NCI-H1092 (cell line): ENCODE measurements around the gene SERPINB6.
"Not testable (repeated sequence)": the region's sequence is repeated elsewhere in the genome, so short reads cannot be mapped to it uniquely, and the experiment has no call there.

ENCODE experiments used
- DNase-seq: peaks from one replicate; lab custom pipeline; 2025; lab: John Stamatoyannopoulos, UW

SERPINB6 gene

GRCh38 chr6:2977799-2978590, 6.6 kb upstream of the SERPINB6 start:
- DNase-seq: no peak

GRCh38 chr6:2977290-2977689, 5.9 kb upstream of the SERPINB6 start:
- no peak for DNase-seq

DNA sequence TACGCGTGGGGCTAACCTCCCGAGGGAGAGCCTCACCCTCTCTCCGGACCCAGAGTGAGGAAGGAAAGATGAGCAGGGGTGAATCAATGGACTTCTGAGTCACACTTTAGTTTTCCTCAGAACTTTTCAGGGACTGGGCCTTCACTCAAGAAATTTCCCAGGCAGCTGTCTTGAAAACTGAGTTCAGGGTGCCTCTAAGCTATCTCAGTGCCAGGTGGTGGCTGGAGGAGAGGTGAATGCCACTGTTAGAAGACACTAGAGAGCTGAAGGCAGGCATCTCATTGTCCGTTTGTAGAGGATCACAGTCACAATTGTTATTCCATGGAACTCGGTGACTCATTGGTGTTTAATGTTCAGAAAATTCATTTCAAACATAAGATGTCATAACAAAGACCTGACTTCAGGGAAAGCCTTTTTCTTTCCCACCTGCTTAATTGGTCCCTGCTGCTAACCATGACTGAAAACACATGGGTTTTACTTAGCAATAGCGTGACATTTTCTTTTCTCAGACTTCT, 5.3 kb upstream of the SERPINB6 start:
- no peak for DNase-seq

GRCh38 chr6:2976060-2976459, 4.7 kb upstream of the SERPINB6 start:
- no peak for DNase-seq

GRCh38 chr6:2973676-2974075, 2.3 kb upstream of the SERPINB6 start:
- no peak for DNase-seq

DNA sequence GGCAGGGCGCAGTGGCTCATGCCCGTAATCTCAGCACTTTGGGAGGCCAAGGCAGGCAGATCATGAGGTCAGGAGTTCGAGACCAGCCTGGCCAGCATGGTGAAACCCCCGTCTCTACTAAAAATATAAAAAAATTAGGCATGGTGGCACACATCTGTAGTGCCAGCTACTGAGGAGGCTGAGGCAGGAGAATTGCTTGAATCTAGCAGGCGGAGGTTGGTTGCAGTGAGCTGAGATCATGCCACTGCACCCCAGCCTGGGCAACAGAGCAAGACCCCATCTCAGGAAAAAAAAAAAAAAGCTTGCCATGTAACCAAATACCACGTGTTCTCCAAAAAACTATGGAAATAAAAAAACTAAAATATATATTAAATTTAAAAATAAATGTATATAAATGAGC, 1.8 kb upstream of the SERPINB6 start:
- DNase-seq: not testable (repeated sequence)

DNA sequence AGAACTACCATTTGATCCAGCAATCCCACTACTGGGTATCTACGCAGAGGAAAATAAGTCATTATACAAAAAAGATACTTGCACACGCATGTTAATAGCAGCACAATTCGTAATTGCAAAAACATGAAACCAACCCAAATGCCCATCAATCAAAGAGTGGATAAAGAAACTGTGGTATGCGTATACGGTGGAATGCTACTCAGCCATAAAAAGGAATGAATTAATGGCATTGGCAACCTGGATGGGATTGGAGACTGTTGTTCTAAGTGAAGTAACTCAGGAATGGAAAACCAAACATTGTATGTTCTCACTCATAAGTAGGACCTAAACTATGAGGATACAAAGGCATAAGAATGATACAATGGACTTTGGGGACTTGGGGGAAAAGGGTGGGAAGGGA, 1.3 kb upstream of the SERPINB6 start:
- not testable (repeated sequence) for DNase-seq

DNA sequence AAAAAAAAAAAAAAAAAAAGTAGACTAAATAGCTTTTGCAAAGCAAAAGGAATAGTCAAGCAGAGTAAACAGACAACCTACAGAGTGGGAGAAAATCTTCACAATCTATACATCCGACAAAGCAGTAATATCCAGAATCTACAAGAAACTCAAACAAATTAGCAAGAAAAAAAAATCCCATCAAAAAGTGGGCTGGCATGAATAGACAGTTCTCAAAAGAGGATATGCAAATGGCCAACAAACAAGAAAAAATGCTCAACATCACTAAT, 786 bp upstream of the SERPINB6 start:
- DNase-seq: not testable (repeated sequence)

DNA sequence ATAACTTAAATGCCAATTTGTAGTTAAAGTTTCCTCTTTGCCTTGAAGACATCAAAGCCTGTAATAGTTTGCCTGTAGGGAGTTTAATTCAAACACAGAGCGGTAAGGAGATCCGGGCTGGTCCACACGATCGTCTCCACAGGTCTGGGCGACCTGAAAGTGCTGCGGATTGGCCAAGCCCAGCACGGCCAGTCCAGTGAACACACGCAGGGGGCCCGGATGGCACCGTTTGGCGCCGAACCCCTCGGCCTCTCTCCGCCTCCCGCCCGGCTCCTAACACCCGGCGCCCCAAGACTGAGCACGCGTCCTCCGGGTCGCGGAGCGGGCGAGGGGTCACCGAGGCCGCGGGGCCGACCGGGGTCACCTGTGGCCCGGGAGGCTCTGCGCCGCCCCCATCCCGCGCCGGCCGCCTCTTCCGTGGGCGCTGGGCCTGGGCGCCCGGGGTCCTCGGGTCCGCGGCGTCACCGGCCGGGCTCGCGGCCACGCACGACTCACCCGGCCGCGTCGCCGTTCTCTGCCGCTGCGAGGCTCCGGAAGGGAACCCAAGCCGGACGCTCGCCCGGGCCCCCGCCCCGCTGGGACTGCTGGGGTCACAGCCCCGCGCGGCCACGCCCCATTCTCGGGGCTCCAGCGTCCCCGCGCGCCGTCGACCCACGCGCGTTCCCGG, 481 bp downstream of the SERPINB6 start:
- DNase-seq: no peak

GRCh38 chr6:2970034-2970685, 1.2 kb downstream of the SERPINB6 start:
- no peak for DNase-seq

DNA sequence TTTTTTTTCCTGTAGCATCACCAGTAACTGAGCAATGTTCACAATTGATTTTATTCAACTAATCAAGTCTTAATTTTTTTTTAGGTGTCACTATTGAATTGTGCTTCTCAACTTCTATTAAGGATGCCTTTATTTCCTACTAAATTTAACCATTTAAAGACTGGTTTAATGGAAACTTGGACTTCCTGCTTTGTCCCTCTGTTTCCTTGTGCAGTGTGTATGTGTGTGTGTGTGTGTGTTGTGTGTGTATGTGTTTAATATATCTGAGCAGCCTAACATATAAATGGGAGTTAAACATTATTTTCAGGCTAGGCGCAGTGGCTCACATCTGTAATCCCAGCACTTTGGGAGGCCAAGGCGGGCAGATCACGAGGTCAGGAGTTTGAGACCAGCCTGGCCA, 1.8 kb downstream of the SERPINB6 start:
- no peak for DNase-seq

DNA sequence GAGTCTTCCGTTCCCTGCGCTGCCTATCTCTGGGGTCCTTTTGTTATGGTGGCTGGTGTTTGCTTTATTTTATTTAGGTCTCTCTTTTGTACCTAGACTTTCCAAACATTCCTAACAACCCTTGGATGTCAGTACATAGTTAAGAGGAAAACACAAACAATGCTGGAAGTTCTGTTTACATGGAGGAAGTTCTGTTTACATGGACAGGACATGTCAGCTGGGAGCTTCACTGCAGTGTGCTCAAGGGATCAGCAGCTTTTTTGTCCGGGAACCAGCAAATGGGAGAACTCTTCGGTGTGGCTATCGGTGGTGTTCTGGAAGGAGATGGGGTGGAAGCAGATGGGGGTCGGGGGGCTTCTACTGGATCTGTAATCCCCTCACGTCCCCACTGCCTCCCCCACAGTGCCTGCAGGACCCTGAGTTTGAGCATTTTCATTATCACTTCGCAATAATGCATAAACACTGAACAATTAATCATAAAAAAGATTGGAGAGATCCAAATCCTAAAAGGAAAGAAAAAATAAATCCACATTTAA, 2.7 kb downstream of the SERPINB6 start:
- no peak for DNase-seq

DNA sequence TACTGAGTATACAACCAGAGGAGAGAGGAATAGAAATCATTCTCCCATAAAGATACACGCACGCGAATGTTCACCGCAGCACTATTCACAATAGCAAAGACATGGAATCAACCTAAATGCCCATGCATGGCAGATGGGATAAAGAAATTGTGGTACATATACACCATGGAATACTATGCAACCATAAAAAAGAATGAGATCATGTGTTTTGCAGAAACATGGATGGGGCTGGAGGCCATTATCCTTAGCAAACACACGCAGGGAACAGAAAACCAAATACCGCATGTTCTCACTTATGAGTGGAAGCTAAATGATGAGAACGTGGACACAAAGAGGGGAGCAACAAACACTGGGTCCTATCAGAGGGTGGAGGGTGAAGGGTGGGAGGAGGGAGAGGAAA, 3.4 kb downstream of the SERPINB6 start:
- DNase-seq: no peak

DNA sequence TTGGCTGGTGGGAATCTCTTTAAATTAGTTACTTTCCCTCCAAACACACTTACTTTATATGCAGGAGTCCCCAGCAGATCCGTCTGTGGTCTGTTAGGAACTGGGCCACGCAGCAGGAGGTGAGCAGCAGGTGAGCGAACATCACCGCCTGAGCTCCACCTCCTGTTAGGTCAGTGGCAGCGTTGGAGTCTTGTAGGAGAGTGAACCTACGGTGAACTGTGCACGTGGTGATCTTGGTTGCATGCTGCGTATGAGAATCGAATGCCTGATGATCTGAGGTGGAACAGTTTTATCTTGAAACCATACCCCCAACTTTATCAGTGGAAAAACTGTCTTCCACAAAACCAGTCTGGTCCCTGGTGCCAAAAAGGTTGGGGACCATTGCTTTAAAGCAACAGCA, 5.0 kb downstream of the SERPINB6 start:
- no peak for DNase-seq

DNA sequence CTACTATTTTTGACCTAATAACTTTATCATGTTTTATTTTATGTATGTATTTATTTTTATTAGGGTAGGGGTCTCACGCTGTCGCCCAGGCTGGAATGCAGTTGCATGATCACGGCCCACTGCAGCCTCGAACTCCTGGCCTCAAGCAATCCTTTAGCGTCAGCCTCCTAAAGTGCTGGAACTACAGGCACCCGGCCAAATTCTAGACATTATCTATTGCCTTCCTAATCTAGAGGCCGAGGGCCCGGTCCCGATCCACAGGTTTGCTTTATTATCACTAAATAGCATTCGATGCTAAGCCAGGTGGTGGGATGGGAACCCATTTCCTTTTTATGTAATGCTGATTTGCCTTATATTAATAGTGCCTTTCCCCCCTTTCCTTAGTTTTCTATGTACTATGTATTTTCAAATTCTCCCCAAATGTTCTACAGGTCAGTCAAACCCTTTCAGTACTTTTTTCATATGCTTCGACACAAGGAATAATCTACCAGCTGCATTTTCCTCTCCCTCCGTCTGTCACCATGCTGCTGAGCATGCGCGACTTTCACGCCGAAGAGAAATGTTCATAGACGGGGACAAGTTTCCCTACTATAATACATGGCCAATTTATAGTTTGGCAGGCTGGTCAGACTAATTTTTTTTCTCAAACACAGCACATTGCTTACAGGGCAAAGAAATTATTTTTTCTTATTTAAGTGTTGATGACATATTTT, 6.4 kb downstream of the SERPINB6 start:
- no peak for DNase-seq

DNA sequence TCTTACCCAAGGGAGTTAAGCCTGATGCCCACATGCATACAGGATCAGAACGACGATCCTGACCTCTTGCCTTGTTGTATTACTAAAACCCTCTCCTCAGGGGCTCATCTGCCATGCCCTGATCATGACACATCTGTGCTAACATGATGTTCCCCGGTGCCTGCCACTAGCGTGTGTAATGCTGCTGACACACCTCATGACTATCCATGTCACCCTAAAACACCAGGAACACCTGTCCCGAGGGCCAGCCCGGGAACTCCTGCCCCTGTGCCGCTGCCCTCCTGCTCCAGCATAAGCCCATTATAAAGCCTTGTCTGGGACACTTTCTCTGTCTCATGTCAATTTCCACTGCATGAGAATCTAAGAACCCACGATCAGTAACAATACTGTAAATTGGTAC, 7.6 kb downstream of the SERPINB6 start:
- DNase-seq: no peak

DNA sequence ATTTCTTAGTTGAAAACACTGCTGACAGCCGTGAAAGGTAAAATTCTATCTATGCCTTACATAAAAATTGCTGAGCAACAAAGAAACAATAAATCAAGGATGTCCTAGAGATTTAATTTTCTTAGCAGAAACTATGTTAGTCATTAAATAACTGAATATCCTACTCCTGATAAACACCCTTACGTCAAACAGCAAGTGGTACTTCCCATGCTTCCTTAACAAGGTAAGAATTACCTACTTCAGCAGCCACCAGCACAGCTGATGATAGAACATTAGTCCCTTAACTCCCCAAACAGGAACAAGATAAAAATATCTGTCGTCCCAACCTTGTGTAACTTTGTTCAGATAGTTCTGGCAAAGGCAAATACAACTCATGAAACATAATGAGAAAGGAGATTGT, 8.7 kb downstream of the SERPINB6 start:
- no peak for DNase-seq

DNA sequence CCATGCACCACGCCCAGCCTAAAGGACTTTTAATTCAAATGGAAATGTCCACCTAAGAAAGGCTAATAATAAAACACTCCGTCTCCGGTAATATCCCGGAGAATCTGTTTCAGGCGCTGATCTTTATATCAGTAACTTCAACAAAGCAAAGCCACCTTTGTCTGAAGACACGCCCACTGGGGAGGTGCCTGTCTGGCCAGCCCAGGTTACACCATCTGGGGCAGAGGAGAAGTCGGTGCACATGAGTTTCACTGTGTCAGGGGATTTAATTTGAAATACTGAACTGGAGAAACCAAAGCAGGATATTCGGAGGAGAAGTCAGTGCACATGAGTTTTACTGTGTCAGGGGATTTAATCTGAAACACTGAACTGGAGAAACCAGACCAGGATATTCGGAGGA, 9.4 kb downstream of the SERPINB6 start:
- no peak for DNase-seq

GRCh38 chr6:2961506-2961905, 9.9 kb downstream of the SERPINB6 start:
- no peak for DNase-seq

DNA sequence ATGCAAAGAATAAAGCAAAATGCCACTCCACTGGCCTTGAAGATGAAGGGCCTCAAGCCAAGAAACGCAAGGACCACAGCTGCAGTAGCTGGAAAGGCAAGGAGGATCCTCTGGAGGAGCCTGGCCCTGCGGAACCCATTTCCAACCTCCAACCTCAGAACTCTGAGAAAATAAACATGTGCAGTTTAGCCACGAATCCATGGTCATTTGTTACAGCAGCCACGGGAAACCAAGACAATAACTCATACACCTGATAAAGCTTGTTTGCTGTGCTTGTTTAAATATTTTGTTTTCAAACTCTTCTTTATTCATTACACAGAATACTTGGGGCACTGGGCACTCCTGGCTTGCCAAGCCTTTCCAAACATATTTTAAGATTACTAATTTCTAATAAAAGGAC, 10.4 kb downstream of the SERPINB6 start:
- no peak for DNase-seq

DNA sequence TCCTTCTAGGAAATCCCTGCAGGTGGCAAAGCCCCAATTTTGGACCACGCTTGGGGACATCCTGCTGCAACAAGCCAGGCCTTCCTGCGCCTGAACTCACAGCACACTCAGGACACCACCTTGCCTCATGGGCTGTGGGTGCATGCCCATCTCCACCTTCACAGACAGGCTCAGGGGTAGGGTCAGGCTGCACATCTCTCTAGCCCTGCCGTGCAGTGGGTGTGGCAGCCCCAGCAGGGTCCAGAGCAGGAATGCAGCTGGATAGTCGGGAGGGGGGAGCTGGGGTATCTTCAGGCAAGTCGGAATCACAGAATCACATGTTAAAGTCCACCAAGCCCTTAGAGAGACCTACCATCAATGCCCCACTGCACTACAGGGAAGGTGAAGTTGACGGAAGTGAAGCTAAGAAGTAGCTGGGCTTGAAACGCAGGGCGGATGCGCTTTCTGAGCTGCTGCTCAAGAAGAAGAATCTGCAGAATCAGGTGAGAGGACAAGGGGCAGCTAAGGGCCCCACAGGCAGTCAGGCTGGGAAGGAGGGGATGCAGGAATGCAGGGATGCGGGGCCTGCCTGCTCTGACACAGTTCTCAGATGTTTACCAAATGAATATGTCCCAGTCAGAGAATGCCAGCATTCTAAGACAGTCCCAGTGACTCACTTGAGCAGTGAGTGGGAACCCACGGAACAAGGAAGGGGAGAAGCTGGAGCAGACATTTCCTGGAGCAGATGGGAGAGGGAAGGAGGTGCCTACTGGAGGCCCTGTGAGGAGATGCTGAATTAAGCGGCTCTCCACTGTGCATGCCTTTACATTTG, 11.3 kb downstream of the SERPINB6 start:
- DNase-seq: no peak

DNA sequence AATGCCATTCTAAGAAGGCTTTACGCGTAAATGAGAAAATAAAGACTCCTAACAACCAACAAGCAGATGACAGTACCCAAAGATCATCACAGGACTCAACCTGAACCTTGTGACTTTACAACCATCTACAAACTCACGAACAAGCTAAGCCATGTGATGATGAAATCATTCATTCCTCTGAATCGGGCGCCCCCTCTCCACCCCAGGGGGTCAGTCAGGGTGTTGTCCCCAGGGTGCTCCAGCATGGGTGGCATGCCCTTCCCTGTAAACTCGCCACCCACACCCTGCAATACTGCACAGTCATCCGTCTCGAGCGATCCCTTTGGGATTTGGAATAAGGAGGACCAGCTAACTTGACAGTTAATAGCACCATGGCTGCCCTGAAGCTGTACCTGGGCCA, 12.6 kb downstream of the SERPINB6 start:
- DNase-seq: no peak
